Measurements from ENCODE around the gene PDXP.
A peak's percentile ranks its signal among the peaks of the same experiment; 100 is the strongest.

PDXP gene

DNA sequence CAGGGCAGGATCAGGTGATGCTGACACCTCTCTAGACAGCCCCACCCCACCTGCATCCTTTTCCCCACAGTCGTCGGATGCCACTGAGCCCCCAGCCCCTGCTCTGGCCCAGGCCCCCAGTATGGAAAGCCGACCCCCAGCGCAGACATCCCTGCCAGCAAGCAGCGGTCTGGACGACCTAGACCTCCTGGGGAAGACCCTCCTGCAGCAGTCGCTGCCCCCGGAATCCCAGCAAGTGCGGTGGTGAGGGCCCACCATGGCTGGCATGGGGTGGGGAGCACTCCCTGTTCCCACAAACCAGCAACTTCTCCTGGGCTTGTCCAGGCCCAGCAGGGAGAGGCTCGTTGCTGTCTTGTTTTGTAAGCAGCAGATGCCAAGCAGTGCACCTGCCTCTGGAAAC lies 28.6 kb upstream of the PDXP start:
- no peak for DNase-seq

DNA sequence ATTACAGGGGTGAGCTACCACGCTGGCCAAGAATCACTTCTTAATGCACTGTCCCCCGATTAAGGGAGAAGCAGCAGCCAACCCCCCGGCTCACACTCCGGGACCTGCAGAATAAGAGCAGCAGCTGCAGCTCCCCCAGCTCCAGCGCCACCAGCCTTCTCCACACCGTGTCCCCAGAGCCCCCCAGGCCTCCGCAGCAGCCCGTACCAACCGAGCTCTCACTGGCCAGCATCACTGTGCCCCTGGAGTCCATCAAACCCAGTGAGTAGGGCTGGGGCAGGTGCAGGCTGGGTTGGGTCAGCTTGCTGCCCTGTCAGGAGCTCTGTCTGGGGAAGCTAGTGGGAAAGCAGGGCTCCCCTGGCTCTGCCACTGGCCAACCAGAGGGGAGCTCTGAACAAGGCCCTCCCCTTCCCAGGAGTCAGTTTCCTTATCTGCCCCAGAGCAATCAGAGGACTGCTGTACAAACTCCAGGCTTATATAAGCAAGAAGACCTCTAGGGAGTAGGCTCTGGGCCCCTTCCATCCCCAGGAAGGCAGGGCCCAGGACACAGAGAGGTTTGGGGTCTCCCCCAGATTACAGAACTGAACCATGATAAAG lies 27.6 kb upstream of the PDXP start:
- DNase-seq, result no peak

DNA sequence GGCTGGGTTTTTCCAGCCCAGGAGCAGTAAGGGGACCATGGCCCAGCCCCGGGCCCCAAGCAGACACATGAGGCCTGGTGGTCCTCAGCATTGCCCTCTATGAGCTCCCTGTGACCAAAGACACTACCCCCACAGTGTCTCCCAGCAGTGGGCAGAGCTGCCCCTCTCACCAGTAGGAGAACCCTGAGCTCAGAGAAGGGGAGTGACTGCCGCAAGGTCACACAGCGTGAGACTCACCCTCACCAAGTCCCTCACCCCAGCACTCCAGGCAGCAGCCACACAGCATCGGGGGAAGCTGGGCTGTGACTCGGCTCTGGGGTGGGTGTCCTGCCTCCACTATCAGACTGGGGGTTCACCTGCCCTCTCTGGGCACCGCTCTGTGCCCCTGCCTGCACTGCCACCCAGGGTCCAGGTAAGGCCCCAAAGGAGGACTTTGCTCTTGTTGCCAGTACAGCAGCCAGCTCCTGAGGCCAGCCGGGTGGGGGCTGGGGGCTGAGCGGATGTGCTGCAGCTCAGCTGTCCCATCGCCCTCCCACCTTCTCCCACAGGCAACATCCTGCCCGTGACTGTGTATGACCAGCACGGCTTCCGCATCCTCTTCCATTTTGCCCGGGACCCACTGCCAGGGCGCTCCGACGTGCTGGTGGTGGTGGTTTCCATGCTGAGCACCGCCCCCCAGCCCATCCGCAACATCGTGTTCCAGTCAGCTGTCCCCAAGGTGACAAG lies 26.9 kb upstream of the PDXP start:
- no peak for DNase-seq

DNA sequence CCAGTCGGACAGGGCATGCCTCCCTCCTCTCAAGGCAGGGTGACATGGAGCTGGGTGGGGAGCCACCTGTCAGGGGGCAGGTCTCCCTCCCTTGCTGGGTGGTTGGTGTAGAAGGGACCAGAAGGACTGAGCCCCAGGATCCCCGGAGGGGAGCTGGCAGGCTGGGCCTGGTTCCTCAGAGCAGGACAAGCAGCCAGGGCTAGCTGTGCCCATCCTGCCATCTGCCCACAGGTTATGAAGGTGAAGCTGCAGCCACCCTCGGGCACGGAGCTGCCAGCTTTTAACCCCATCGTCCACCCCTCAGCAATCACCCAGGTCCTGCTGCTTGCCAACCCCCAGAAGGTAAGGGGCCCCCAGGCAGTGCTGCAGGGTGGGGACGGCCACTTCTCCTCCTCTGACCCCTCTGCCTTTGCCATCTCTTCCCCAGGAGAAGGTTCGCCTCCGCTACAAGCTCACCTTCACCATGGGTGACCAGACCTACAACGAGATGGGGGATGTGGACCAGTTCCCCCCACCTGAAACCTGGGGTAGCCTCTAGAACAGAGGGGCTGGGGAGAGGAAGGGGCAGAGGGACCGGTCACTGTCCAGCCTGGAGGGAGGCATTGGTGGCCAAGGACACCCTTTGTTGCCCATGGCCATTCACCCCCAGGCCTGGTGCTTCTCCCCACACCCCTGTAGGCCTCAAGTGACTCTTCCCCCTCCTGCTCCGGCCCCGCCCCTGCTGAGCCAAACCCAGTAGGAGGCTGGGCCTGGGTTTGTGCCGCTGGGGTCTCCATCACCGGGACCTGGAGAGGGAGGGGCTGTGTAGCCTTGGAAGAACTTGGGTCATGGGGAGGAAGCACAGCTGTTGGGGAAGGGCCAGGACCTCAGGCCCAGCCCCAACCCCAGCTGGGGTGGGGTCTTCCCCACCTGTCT lies 26.1 kb upstream of the PDXP start:
- DNase-seq, result no peak

DNA sequence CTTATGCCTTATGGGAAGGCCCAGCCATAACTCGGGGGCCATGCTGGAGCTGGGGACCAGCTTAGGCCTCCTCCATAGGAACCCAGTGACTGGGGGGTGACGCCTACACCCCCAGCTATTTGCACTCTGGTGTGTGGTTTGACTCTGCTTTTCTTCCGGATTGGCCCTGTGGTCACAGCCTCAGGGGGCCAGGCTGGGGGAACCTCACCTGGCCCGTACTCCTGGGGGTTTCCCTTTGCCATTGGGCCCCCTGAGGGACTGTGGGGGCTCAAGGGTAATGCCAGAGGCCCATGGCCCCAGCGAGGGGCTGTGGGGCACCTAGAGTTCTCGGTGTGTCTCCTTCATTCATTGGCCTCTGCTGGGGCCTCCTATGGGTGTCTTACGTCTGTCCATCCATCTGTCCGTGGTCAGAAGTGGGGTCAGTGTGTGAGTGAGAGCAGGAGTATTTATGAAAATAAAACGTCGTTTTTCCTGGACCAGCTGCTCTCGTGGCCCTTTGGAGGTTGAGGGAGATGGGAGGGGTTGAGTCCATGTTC lies 25.4 kb upstream of the PDXP start:
- no peak for DNase-seq

DNA sequence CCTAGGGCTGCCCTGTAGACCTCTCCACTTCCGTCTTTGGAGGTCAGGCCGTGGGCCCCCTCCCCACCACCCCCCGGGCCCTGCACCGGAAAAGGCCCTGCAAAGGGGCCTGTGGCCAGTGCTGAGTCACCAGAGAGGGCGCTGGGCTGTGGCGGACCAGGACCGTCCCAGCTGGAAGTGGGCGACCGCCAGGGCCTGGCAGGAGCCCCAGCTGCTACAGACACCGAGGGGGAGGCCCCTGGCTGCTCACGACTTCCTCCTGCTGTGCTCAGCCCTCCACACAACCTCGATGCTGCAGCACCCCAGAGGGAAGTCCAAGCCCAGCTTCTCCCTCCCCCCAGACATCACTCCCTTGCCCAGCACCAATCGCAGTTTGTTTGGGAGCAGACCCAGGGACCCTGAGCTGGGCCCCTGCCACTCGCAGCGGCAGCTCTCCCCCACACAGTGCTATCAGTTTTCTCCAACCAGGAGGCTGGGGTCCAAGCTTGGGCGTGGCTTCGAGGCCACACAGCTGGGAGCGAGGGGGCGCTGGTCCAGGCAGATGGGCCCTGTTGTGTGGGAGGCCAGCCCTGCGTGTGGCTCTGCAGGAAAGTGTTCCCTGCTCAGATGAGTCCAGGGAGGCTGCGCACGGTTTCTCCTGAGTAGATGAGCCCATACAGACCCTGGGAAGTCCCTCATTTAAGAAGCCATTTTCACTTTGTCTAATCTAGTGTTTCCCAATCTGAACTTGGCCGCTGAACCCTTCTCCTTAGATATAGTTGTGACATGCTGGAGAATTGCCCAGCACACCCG lies 24.7 kb upstream of the PDXP start:
- no peak for DNase-seq

DNA sequence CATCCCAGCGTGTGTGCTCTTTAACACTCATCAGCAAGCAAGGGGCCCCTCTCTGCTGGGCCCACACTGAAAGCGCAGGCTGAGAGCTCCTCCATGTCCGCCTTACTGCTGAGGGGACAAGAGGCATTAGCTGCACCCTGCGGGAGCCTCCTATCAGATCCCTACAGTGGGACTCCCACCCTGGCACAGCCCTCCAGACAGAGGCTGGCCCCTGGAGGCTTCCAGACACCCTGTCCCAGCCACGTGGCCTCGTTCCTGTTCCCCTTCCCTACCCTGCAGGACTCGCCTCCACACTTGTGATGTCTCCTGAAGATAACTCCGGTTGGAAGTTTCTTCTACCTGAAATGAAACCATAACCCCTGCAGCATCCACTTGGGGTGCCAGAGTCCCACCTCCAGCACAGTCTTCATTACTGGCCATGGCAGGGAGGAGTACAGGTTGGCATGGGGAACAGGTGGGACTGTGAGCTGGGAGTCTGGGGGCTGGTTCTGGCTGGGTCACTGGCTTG lies 24.1 kb upstream of the PDXP start:
- no peak for DNase-seq

DNA sequence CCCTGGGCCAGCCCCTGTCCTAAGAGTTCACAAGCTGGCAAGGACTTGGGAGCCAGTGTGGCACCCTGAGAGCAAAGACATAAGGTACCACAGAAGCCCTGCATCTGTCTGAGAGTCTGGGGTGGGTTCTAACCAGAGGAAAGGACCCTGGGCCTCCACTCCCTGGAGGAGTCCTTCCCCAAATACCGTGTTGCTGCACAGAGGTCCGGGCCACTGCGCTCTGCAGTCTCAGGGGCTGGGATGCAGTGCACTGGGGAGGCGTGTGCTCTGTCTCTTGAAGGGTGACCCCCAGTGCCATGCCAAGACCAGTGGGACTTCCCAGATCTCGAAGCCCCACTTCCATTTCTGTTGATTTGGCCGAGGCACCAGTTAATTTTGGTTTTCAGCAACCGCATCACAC lies 23.4 kb upstream of the PDXP start:
- no peak for DNase-seq

DNA sequence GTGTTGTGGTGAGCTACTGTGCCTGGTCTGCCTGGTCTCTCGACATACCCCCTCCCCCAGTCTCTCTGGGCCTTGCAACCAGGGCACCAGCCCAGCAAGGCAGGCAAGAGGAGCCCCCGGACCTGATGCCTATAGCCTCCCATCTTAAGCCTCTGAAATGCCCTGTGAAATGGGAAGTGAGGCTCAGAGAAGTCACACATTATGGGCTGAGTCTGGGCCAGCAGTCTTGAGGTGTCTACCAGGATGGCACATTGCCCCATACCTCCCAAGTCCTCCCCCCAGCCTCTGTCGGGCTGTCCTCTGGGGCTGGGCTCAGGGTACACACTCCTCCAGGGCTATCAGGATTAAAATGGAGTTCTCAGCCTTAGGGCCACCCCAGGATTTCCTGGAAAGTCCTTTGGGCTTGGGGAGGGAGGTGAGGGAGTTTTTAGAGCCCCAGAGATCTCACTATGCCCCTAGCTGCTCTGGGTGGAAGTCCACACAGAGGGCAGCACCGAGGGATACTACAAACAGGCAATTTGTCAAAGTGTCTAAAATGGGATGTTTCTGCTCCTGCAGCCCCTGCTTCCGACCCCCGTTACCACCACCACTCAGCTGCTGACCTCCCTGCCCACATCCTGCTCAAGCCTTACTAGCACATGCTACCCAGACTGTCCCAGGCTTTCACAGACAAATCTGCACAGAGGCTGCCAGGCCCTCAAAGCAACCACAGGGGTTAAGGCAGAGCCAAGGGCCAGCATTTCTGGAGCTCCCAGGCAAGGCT lies 22.2 kb upstream of the PDXP start:
- no peak for DNase-seq

DNA sequence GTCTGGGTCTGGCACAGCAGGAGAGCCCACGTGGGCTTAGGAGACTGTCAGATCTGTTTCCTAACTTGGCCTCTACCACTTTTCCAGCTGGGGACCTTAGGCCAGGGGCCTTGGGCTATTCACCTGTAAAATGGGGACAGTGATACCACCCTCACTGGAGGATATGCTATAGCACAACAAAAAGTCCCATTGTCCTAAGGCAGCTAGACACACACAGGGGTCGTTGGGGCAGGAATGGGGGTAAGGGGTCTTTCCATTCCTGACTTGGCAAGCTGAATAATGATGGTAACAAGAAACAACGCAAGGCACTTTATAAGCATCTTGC lies 21.6 kb upstream of the PDXP start:
- no peak for DNase-seq

DNA sequence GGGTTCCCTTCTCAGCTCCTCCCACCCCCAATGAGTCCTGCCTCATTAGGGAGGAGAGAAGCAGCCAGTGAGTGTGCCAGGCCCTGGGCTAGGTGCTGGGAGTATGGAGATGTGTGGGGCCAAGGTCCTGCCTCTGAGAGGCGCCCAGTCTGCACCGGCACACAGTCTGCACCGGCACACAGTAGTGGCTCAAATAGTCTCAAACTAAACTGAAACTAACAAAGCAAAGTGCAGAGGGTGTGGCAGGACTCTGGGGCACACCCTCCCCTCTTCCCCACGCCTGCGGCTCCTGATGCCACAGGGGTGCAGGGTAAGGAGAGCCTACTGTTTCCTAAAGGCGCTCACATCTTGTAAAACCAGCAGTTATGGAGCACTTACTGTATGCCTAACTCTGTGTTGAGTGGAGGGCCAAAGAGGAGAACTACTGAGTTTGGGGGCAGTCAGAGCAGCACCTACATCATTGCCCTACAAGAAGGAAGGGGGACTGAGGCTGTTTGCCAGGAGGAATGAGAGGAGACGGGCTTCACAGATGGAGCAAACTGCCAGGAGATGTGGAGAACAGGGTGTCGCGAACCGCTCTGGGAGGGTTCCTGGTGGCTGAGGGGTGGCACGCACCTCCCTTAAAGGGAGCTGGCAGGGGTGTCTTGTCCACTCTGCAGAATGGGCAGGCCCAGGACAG lies 20.0 kb upstream of the PDXP start:
- DNase-seq, result no peak

DNA sequence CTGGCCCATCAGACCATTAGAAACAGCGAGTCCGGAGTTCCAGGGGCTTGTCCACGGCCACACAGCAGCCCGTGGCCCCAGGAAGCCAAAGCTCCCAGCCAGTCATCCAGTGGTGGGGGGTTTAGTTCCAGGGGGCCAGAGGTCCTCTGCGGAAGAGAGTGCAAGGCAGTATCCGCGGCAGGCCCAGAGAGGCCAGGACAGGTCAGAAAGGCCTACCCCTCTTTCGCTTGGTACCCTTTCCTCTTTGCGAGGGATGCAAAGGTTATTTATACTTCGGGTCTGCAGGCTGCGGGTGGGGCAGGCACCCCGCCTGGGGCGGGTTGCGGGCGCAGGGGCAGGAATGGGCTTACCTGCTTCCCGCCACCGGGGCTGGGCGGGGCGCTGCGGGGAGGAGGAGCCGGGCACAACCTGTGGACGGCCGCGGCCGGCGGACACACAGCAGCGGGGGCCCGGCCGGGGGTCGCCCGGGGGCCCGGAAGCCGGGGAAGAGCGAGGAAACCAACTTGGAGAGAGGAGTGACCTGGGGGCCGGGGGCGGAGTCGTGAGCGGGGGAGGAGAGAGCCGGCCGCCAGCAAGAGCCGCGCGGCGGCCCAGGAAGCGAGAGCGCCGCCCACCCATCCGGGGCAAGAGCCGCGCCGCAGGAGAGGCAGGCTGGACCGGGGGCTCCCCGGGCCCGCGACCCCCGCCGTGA lies 19.3 kb upstream of the PDXP start, which contains the start of gene SH3BP1:
Gene SH3BP1, plus strand, starts transcription at position 600 of the 691 bp plus-strand sequence. CDS start 119 bp downstream, outside the sequence.
- DNase-seq, result peak; percentile 20

DNA sequence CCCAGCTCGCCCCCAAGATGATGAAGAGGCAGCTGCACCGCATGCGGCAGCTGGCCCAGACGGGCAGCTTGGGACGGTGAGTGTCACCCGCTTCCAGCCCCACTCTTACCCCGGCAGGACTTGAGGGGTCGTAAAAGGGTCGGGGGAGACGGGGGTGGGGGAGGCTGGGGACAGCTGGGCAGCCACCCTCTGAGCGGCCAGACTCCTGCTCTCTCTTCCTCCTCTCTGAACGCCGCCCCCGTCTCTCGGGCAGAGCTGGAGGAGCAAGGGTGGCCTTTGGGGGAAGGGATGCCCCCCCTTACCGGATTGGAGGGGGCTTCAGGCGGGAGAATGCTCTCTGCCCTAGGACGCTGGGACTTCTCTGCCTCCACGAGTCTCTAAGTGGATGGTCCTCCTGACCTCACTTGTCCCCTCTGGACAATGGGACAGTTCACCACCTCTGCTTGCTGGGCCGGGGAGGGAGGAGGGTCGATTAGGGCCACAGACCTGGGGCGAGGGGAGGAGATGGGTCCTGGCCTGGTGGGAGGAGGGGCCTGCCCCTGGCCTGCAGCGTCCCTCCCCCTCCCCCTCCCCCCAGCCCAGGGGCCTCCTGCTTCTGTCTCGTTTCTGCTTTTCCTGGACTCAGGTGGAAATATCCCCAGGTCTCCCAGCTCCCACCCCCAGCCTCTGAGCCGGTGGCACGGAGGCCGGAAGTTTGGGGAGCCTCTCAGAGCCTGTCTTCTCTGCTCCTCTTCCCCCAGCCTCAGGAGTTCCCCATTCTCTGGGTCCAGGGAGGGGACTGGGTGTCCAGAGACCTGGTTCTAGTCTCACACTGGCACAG lies 18.5 kb upstream of the PDXP start:
- DNase-seq, result no peak

DNA sequence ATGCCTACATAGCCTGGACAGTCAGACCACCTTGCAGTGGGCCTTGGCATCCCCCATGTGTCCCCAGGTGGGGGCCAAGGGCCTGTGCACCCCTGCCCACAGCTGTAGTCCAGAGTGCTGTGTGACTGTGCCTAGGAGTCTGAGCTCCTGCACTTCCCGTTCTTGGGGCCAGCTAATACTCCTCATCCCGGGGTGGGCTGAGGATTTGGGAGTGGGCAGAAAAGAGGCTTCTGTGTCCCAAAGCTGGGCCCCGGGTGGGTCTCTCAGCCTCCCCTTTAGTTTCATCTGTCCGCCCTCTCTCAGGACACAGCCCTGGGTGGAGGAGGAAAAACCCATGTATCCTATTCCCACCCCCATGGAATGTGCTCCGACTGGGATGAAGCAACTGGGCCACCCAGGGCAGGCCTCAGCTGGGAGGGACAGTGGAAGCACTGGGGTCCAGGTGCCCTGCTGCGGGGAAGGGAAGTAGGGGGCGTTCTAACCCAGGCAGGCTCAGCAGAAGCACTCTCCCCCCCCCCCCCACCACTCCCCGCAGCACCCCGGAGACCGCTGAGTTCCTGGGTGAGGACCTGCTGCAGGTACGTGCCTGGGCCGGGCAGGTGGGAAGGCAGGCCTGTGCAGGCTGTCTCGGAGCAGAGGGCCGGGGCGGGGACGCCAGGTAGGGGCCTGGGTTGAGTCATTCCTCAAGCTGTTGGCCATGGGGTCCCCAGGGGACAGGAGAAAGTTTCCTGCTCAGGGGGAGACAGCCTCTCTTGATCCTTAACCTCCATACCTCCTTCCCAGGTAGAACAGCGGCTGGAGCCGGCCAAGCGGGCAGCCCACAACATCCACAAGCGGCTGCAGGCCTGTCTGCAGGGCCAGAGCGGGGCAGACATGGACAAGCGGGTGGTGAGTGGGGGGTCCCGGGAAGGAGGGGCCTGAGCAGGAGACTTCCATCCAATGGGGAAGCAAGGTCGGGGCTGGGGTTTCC lies 17.6 kb upstream of the PDXP start:
- DNase-seq, result no peak

DNA sequence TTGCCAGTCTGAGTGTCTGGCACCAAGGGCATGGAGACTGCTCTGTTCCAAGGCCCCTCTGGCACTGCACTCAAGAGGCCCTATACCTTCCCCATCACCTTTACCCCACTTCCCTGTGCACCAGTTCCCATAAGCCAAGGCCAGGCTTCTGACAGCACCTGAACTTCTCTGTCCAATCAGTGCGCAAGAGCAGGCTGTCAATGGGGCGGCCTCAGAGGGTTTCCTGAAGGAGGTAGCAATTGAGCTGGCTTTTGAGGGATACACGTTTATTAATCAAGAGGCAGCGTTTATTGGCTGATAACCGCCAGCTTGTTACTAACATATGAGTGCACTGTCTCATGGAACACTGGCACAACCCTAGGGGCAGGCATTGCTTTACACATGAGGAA lies 17.0 kb upstream of the PDXP start:
- DNase-seq, result no peak

DNA sequence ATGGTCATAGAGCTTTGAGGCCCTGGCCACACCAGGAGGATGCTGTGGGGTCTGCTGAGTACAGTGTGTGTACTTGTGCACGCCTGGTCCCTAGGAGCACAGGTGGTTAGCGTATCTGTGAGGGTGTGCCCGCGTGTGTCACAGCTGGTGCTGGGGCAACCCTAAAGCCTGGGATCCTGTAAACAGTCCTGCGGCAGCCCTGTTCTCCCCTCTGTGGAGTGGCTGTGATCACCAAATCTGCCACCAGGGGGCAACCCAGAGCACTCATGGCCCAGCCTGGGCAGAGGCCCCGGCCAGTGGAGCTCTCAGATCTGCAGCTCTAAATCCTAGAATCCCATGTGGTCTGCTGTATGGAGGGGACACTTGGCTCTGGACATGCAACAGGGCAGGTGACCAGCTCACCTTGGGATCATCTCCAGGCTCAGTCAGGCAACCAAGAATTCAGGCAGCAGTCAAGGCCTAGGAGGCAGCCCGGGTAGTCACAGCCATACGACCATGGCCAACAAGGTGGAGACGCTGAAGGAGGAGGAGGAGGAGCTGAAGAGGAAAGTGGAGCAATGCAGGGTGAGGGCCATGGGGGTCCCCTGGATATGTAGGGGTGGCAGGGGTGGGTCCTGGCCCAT lies 15.2 kb upstream of the PDXP start:
- DNase-seq, result peak; percentile 71

DNA sequence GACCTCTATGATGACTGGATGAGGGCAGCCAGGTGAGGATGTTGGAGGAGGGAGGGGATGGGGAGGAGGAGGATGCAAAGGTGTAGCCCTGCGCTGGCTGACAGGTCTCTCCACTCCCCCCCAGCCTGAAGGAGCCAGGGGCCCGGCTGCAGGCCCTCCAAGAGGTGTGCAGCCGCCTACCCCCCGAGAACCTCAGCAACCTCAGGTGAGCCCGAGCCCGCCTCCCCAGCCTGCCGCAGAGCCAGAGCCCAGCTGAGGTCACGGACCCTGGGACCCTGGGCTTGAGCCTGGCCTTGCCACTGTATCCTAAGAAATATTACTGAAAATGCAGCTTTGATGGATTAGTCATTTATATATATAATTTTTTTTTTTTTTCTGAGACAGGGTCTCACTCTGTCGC lies 11.2 kb upstream of the PDXP start:
- no peak for DNase-seq

DNA sequence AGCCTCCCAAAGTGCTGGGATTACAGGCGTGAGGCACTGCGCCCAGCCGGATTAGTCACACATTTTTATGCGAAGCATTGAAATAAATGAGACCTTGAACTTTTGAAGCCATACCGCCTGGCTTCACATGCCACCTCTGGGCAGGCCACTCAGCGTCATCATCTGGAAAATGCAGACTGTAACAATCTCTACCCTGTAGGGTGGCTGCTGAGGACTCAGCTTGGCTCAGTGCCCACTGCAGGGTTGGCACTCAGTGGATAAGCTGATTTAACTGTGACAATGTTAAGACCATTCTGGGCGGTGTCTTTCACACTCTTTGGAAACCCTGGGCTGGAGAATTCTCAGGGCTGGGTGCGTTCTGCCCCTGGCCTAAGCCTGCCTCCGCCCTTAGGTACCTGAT lies 10.6 kb upstream of the PDXP start:
- DNase-seq, result no peak
